Chondrocyte (in vitro differentiated cells): Measurements from ENCODE around the gene CCR7. TPM values are rescaled to one million over a fixed set of nuclear protein-coding genes. Genes with fewer than 3 reads are reported as not detected.

Experiments used
- DNase-seq: peaks from one replicate; pipeline ENCODE4 v3.0.0; 2021; ENCODE audit warnings: mixed read lengths, low spot score
- H3K27ac Mint-ChIP-seq: one replicate; pipeline ENCODE4 v1.8.0; 2021; ENCODE audit warnings: mild to moderate bottlenecking, moderate library complexity, mixed read lengths; ENCODE audit not compliant: unreplicated experiment
- H3K27me3 Mint-ChIP-seq: 2 replicates; pipeline ENCODE4 v1.8.0; 2021; ENCODE audit warnings: low read depth, mixed read lengths
- H3K36me3 Mint-ChIP-seq: 2 replicates; pipeline ENCODE4 v1.8.0; 2021; ENCODE audit warnings: low read depth, mixed read lengths
- H3K4me1 Mint-ChIP-seq: 2 replicates; pipeline ENCODE4 v1.8.0; 2021; ENCODE audit warnings: low read depth, mild to moderate bottlenecking, mixed read lengths
- H3K4me3 Mint-ChIP-seq: one replicate; pipeline ENCODE4 v1.8.0; 2021; ENCODE audit warnings: mild to moderate bottlenecking, moderate library complexity, mixed read lengths; ENCODE audit not compliant: unreplicated experiment
- H3K9me3 Mint-ChIP-seq: 2 replicates; pipeline ENCODE4 v1.8.0; 2021; ENCODE audit warnings: low read depth, mixed read lengths
- CTCF ChIP-seq: fragments of 200-600 bp; sonication (generic); IDR thresholded peaks from 2 replicates; pipeline ENCODE4 v1.5.0; 2021; ENCODE audit warnings: antibody characterized with exemption, mild to moderate bottlenecking, moderate library complexity
- total RNA-seq: library from RNA; stranded (reverse); gene quantifications from 3 replicates; pipeline ENCODE4 v1.2.1, GENCODE V29; 2021

The CCR7 gene
- total RNA-seq, 1 donor from 2014 or later, result not detected

- Mint-ChIP-seq H3K9me3 (no peaks in the 10 kb centered on the region), H3K4me3 (no peak overlapping the region), H3K27ac (peak overlapping the region; percentile 88), H3K4me1 (peaks cover 64% of the 10 kb centered on the region), H3K27me3 (no peaks in the 10 kb centered on the region), H3K36me3 (no peaks in the 10 kb centered on the region)
- DNase-seq, result peak; percentile 61
- TF ChIP-seq CTCF, result no peak
These were observed 53.5 kb downstream of the CCR7 start for GRCh38 chr17:40511667-40512220.

- H3K4me1 Mint-ChIP-seq, result peaks cover 58% of the 10 kb centered on the region
- H3K27ac Mint-ChIP-seq, result peak overlapping the region; percentile 88
- H3K27me3 Mint-ChIP-seq, result no peaks in the 10 kb centered on the region
These were observed 54.1 kb downstream of the CCR7 start for GRCh38 chr17:40511136-40511535.

GRCh38 chr17:40510328-40510648 lies 55.0 kb downstream of the CCR7 start:
- H3K9me3 Mint-ChIP-seq, result no peaks in the 10 kb centered on the region
- peak overlapping the region; percentile 88 for H3K27ac Mint-ChIP-seq
- H3K4me1 Mint-ChIP-seq, result peaks cover 54% of the 10 kb centered on the region
- H3K4me3 Mint-ChIP-seq, result no peak overlapping the region
- H3K27me3 Mint-ChIP-seq, result no peaks in the 10 kb centered on the region
- no peaks in the 10 kb centered on the region for H3K36me3 Mint-ChIP-seq
- DNase-seq, result peak; percentile 95
- TF ChIP-seq CTCF, result no peak

More at GRCh38 chr17:40511136-40511535, 54.1 kb downstream of the CCR7 start:
- DNase-seq, result no peak
- no peaks in the 10 kb centered on the region for H3K36me3 Mint-ChIP-seq
- H3K4me3 Mint-ChIP-seq, result no peak overlapping the region
- no peak for TF ChIP-seq CTCF
- no peaks in the 10 kb centered on the region for H3K9me3 Mint-ChIP-seq

- peaks cover 54% of the 10 kb centered on the region for H3K4me1 Mint-ChIP-seq
- H3K27ac Mint-ChIP-seq, result peak overlapping the region; percentile 17
- peak; percentile 27 for DNase-seq
- no peaks in the 10 kb centered on the region for H3K9me3 Mint-ChIP-seq
- no peaks in the 10 kb centered on the region for H3K36me3 Mint-ChIP-seq
- TF ChIP-seq CTCF, result no peak
- no peak overlapping the region for H3K4me3 Mint-ChIP-seq
- no peaks in the 10 kb centered on the region for H3K27me3 Mint-ChIP-seq
These were observed 55.5 kb downstream of the CCR7 start for GRCh38 chr17:40509626-40510327.

- Mint-ChIP-seq H3K4me3 (no peak overlapping the region), H3K36me3 (no peaks in the 10 kb centered on the region), H3K9me3 (no peaks in the 10 kb centered on the region), H3K27me3 (no peaks in the 10 kb centered on the region), H3K27ac (no peak overlapping the region), H3K4me1 (peaks cover 24% of the 10 kb centered on the region)
- peak; percentile 17 for DNase-seq
- TF ChIP-seq CTCF, result no peak
These were observed 58.5 kb downstream of the CCR7 start for GRCh38 chr17:40506786-40507185.

Other genes starting within 250 kb of the CCR7 start
- gene GJD3, start 200.7 kb downstream of the CCR7 start, total RNA-seq, result 0.32 to 0.41 TPM in 2 of 3 replicates, not detected in the other
- gene TOP2A, start 147.6 kb downstream of the CCR7 start, total RNA-seq, result 24.6 to 28.2 TPM (median 27.8 TPM) in 3 replicates
- 351 to 496 TPM (median 486 TPM) in 3 replicates for gene IGFBP4, start 122.0 kb downstream of the CCR7 start, total RNA-seq
- 0.39 TPM in 1 of 3 replicates, not detected in the others for gene TNS4, start 63.8 kb downstream of the CCR7 start, total RNA-seq
- gene SMARCE1, start 82.3 kb upstream of the CCR7 start, total RNA-seq, result 92.9 to 120 TPM (median 93.1 TPM) in 3 replicates
- gene KRT222, start 99.7 kb upstream of the CCR7 start, total RNA-seq, result not detected in 3 replicates
- not detected in 3 replicates for gene KRT24, start 138.3 kb upstream of the CCR7 start, total RNA-seq
- gene KRT25, start 189.9 kb upstream of the CCR7 start, total RNA-seq, result not detected in 3 replicates
- gene KRT26, start 206.7 kb upstream of the CCR7 start, total RNA-seq, result not detected in 3 replicates
- not detected in 3 replicates for gene KRT27, start 217.1 kb upstream of the CCR7 start, total RNA-seq
- gene KRT28, start 234.5 kb upstream of the CCR7 start, total RNA-seq, result not detected in 3 replicates